Central memory CD4-positive, alpha-beta T cell (primary cell): ENCODE data around the gene DPPA4.

Source experiments
- DNase-seq: peaks from one replicate; pipeline ENCODE4 v3.0.0; 2022

Gene DPPA4

GRCh38 chr3:109336291-109336861 is 970 bp downstream of the DPPA4 start:
- no peak for DNase-seq

GRCh38 chr3:109334572-109334971 is 2.8 kb downstream of the DPPA4 start:
- no peak for DNase-seq

- DNase-seq = no peak
Observed at GRCh38 chr3:109331692-109332091, 5.7 kb downstream of the DPPA4 start.

GRCh38 chr3:109330405-109330804 is 6.9 kb downstream of the DPPA4 start:
- no peak for DNase-seq

GRCh38 chr3:109328202-109328601 is 9.1 kb downstream of the DPPA4 start:
- DNase-seq = no peak

GRCh38 chr3:109325657-109326056 is 11.7 kb downstream of the DPPA4 start:
- no peak for DNase-seq

GRCh38 chr3:109325109-109325508 is 12.2 kb downstream of the DPPA4 start:
- DNase-seq = no peak

- DNase-seq = no peak
Observed at GRCh38 chr3:109316162-109316730, 21.1 kb downstream of the DPPA4 start, which contains the start of gene DPPA2. DPPA2 (minus strand) TSS chr3:109316517; CDS start chr3:109314542, 1,975 bp downstream.

- DNase-seq = no peak
Observed at GRCh38 chr3:109313061-109313460, 24.3 kb downstream of the DPPA4 start.

GRCh38 chr3:109297496-109297895 is 39.9 kb downstream of the DPPA4 start:
- DNase-seq = no peak

GRCh38 chr3:109284071-109284470 is 53.3 kb downstream of the DPPA4 start:
- no peak for DNase-seq

GRCh38 chr3:109278546-109278945 is 58.8 kb downstream of the DPPA4 start:
- DNase-seq = no peak

- DNase-seq = no peak
Observed at GRCh38 chr3:109278141-109278540, 59.2 kb downstream of the DPPA4 start.
